Stimulated activated naive CD4-positive, alpha-beta T cell (primary cell): ENCODE results near the gene RNASE4.
"Not testable (repeated sequence)": the region's sequence is repeated elsewhere in the genome, so short reads cannot be mapped to it uniquely, and the experiment has no call there.

ENCODE experiments used
- DNase-seq, 6 experiments: peaks; one replicate each; lab custom pipeline; 2025; lab: John Stamatoyannopoulos, UW

Gene RNASE4

DNA sequence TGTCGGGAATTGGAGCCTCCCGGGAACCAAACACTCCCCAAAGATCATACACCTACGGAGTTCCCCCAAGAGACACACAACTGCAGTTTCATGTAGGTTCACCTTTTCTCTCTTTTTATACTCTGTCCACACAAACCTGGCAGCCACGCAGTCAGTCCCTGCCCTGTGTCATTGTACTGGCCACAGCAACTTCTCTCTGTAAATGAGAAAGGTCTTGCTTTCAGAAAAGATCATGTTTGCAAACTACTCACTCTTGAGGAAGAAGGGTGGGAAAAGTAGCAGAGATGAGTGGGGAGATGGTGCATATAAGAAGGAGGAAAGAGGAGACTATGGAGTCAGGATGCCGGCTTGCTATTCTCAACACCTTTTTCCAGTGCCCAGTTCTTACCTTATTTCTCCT lies 14.6 kb downstream of the RNASE4 start:
- no peak for DNase-seq

DNA sequence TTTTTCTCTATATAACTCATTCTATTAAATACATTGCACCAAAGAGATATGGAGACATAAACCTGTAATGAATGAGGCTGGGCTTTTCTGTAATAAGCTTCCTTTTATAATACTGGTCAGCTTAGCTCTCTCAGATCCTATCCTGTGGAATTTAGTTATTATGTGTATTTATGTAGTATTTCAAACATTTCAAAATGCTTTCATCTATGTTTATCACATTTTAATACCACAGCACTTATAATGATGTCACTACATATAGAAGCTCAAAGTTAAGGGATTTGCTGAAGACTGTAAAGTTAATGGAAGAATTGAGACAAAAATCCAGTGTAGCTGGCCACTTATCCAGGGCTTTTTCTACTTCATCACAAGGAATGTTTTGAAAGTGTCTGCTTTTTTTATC lies 15.6 kb downstream of the RNASE4 start:
- no peak for DNase-seq

DNA sequence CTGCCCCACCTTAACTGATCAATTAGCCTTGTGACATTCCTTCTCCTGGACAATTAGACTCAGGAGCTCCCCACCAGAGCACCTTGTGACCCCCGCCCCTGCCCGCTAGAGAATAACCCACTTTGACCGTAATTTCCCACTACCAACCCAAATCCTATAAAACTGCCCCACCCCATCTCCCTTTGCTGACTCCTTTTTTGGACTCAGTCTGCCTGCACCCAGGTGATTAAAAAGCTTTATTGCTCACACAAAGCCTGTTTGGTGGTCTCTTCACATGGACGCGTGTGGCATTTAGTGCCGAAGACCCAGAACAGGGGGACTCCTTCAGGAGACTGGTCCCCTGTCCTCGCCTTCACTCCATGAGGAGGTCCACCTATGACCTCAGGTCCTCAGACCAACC lies 16.6 kb downstream of the RNASE4 start:
- not testable (repeated sequence) for DNase-seq

DNA sequence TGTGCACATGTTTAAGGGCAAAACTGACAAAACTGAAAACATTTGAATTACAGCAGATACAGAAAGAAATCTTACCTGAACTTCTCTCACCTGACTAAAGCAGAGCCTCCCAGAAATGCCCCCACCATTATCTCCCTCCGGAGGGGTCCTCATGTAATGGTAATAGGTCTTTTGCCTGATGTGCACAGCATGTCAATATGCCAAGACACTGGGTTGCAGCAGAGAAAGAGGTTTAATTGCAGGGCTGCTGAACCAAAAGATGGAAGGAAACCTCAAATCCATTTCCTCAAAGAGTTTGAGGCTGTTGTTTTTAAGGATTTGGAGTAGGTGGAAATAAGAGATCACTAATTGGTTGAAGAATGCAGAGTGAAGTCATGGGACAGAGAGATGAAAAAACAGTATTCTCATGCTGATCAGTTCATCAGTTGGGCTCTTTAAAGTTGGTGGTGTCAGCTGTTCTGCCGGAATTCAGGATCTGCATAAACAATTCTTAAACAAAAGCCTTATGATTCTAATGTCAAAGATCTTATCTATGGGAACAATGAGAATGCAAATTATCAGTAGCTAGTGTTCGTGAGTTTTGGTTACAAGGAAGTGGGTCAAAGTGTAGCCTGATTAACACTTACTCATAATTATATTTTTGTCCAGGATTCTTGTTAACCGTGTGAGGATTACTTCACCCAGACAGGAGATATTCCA lies 22.4 kb downstream of the RNASE4 start:
- no peak for DNase-seq

DNA sequence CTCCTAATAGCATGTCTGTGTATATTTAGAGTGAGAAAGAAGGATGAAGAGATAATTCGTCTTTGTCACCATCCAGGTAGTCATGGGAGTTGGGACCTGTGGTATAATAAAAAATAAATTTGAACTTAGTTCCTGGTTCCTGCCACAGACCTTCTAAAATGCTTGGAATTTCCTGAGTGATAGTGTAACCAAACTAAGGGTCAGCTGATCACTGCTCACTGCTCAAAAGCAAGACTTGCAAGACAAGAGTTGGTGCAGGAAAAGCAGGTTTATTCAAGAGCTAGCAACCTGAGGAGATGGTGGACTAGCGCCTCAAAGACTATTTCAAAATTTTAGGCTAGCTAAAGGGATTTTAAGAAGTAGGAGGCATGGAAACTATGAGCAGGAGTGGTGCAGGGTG lies 23.3 kb downstream of the RNASE4 start:
- no peak for DNase-seq

DNA sequence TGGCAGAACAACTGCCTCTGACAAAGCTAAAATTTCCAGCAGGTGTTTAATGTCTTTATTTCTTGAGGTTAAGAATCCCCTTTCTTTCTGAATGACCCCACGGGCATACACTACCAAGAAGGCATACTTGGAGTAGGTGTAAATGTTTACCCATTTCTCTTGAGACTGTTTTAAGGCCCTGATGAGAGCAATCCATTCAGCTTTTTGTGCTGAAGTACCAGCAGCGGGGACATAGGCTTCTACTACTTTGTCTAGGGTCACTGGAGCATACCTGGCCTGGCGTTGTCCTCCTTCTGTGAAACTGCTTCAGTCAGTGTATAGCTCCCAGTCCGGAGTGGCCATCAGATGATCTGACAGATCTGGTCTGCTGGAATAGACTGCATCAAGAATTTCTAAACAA lies 26.9 kb downstream of the RNASE4 start:
- DNase-seq = no peak

DNA sequence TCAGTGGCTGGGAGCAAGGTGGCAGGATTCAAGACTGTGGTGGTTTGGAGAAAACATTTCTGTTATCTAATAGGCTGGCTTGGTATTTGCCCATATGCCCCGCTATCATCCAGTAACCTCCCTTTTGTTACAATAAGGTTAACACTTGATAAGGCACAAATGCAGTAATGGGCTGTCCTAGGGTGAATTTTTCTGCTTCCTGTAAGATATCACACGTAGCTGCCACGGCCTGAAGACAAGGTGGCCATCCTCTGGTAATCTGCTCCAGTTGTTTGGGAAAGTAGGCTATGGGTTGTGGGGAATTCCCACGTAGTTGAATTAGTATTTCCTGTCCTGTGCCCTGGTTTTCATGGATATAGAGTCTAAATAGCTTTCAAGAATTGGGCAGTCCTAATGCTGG lies 27.3 kb downstream of the RNASE4 start:
- no peak for DNase-seq

DNA sequence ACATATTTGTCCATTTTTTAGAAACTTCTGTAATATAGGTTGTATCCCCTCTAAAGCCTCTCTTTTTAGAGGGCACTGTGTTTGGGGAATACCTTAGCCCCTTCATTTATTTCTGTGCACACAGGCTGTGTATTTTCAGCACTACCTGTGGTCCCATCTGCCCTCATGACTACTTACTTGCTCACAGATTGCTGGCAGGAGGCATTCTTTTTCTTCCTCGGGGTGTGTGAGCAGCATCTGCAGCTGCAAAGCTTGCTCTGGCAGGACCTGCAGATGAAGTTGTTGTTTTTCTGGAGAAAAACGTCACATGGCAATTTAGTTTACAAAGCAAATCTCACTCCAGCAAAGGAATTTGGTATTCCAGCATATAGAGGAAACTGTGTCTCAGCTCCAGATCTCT lies 28.5 kb downstream of the RNASE4 start:
- DNase-seq = no peak

DNA sequence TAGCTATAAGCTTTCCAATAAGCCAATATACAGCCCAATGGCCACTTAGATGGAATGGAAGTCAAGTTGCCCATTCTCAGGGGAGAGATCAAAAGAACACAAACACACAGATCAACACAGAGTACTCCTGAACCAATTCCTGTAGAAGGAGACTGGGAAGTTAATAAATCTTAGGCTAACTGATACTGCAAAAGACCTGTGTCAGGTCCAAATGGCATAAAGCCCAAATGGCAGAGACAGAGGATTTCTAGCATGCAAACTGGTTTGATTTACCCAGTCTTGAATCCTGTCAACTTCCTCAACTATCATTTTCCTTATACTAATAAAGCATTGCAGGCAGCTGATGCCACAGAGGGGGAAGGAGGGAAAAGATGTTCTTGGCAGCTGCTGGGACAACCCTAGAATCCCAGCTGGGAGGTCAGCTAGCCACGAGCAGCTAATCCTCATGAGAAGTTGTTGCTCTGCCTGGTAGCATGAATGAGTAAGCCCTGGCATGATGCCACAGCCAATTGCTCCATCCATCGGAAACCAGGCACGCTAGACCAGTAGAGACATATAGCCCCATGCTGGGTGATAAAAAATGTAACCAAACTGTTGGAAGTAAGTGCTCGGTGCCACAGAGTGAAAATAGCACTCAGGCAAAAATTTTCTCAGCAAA lies 30.4 kb downstream of the RNASE4 start:
- DNase-seq = no peak

DNA sequence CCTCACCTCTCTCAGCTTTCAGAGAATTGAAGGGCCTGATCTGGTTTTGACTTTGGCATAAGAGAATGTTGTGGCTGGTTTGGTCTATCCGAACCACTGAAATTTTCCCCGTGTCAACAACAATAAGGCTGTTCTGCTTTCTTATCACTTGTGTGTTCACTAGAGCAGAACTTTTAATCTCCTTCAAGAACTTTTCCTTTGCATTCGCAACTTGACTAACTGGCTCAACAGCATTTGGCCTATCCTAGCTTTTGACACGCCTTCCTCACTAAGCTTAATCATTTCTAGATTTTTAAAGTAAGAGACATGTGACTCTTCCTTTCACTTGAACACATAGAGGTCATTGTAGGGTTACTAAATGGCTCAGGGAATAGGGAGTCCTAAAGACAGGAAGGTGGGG lies 35.4 kb downstream of the RNASE4 start:
- DNase-seq = no peak

DNA sequence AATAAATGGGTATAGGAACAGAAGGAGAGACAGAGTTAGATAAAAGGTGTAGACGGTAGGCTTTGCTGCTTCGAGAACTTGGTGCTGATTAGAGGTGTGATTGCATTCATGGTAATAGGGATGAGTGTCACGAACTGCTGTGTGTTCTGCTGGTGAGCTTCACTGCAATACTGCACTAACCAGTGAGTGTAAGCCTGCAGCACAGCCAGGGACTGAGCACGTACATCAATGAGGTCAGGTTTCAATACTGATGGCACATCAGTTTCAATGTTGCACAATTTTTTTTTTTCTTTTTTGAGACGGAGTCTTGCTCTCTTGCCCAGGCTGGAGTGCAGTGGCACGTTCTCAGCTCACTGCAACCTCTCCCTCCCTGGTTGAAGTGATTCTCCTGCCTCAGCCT lies 36.4 kb downstream of the RNASE4 start:
- DNase-seq = no peak

DNA sequence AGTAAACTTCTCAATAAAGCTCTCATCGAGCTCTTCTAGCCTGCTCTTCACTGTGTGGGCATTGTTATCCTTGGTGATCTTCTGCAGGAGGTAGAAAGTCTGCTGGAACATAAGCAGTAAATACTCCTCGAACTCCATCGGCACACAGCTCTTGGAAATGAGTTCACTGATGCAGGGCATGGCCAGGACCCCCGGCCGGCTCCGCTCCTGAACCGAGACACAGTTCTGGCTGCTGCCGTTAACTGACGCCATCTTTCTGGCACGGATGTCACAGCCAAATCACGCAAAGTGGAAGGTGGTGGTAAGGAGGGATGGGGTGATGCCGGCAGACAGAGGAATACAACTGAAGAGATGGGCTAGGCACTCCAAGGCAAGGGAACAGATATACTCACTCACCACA lies 37.7 kb downstream of the RNASE4 start:
- no peak for DNase-seq

DNA sequence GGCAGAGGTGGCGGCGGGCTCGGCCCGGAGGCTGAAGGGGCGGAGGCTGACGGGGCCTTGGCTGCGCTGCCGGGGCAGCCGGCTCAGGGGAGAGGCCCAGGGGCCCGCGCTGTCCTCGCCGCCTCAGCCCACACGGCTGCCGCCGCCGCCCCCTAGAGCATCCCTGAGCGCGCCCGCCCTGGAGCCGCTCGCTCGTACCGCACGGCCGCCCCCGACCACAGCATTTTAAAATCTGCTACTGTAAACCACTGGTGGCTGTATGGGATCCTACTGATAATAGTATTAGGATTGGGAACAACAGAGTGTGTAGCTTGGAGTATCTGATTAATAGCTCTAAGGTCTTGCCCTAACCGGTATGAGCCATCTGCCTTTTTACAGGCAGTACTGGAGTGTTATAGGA lies 39.1 kb downstream of the RNASE4 start:
- no peak for DNase-seq

DNA sequence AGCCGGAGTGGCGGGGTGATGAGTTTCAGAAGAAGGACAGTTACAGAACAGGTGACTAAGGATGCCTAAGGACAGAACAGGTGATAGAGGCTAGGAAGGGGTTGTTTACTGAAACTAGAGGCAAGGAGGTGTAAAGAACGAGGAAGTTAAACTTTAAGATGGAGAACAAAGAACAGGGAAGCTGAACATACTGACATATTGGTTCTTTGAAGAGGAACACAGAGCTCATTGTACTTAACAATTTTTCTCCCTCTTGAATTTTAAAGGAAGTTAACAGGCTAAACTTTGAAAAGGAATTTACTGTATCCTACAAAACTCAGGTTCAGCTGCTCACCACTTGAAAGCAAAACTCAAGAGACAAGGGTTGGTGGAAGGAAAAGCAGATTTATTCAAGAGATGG lies 41.8 kb downstream of the RNASE4 start:
- not testable (repeated sequence) for DNase-seq

DNA sequence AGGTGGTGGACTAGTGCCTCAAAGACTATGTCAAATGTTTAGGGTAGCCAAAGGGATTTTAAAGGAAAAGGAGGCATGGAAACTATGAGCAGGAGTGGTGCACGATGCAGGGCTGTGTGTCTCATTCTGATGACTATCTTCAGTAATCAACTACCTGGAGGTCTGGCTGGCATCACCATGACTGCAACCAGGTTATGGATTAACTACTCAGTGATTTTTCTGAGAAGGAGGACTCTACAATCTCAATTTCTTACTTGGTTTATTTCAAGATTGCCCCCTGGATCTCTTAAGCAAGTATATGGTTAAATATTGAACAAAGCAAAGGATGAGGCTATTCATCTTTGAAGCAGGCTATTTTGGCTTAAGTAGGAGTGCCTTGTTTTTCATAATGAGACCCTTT lies 42.2 kb downstream of the RNASE4 start:
- no peak for DNase-seq

DNA sequence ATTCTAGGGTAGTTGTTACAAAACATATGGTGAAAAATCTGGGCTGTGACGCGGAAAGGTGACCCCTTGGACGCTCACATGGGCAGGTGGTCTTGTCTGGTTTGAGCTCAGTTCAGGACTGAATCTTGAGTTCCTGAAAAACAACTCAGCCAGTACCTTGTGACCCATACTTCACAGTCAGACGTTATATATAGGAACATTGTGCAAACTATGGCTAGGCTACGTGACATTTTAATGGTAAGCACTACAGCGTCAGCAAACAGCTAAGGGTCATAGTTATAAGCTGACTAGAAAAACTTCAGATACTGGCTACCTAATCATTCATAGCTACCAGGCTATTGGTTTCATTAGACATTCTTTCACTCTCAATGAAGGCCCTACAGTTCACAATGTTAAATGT lies 46.5 kb downstream of the RNASE4 start:
- no peak for DNase-seq

DNA sequence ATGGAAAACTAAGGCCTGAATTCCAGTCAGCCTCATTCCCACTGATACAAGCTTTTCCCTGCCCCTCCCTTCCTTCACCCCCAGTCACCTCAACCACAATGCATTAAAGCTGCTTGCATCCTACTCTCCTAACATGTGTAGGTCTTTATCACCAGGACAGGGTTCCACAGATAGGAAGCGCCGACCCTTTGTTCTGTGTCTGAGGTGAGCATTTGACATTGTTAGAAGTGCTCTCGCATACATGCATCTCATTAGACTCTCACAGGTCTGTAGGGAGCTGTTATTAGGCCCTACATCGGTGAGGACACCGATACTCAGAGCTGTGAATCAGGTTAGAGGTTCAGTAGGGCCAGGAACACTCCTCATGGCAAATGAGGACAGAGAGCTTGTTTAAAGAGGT lies 48.1 kb downstream of the RNASE4 start:
- DNase-seq = no peak

DNA sequence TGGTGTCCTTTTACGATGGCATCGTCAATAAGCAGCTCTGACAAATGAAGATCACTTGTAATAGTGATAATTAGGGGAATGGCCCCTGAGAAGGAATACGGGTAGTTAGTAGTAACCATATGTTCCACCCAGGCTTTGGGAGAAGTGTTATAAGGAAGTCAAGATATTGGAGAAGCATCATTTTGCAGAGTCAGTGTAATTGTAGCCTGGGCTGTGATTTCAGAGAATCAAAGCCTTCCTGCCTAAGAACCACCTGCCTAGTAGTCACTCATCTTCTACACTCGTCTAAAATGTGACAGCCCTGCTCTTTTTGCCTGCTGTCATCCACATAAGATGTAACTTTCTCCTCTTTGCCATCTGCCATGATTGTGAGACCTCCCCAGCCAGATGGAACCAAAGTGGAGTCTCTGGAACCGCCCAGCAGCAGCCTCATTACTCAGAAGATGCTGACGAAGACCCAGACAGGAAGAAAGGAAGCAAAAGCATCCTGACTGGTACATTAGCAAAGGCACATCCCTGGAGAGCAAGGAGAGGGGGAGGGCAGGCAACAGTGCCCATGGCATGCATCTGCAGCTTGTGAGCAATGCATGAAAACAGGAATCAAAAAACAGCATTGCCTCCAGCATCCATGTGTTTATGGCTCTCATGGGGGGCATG lies 48.7 kb downstream of the RNASE4 start:
- DNase-seq = no peak

DNA sequence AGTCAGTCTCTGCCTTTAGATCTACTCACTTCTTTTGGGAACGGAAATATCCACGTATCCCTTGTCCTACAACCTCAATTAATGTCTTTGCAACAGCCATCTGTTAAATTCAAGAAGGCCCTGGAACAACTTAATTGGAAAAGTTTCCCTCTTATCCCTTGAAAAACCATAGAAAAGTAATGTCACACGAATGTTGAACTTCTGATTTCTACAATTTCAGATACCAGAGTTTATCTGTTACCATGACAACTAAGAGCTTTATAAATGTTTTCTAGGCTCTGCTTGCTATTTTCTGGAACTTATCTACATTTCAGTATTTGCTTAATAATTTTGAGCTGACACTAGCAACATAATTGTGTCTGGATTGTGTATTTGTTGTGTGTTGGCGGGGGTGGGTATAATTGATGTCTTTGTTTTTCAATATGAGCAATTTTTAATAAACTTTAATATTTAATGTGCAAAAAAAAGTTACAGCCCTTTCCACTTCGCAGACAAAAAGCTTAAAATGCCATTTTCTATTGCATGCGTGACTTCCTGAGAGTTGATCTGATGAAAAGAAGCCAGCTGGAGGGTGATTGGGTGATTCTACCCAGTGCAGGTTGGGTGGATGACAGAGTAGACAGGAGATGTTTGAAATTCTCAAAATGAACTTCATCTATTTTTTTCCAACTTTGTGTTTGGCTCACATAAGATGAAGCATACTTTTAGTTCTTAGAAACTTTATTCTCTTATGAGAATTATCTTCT lies 49.5 kb downstream of the RNASE4 start:
- DNase-seq = no peak

DNA sequence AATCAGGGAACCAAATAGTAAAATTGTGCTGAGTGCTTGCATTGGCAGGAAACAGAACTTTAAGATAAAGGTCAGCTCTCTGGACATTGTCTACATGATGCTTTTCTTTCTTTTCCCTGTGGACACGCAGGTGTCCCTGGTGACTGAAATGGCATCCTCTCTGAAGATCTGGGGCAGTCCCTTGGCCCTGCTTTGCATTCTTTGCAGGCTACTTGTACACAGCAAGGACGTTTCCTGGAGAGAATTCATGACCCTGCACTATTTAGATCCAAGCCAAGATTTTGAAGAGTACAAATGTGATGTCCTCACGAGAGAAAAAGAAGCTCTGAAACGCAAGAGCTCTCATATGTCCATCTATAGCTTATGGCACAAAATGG lies 50.1 kb downstream of the RNASE4 start:
- no peak for DNase-seq

DNA sequence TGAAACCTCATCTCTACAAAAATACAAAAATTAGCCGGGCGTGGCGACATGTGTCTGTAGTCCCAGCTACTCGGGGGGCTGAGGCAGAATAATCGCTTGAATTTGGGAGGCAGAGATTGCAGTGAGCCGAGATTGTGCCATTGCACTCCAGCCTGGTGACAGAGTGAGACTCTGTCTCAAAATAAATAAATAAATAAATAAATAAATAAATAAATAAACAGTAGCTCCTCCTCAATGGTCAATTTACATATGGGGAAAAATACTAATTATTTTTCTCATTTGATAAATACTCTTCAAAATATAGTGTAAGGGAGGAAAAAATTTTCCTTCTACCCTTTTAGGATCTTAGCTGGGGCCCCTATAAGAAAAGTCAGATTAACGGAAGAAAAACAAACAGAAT lies 53.9 kb downstream of the RNASE4 start:
- DNase-seq = not testable (repeated sequence)

DNA sequence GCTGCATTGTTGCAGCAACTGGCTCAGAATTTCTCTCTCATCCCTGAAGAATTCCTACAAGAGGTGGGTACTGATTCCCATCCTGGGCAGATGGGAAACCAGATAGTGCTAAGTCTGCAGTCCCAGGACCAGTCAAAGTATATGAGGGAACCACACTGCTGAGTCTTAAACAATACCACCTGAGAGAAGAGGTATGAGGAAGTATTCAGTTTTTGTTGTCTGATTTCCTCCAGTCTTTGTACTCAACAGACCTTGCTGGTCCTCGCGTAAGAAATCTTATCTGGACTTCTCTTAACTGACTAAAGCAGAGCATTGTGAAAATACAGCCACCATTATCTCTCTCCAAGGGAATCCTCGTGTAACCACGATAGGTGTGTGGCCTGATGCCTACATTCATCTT lies 57.8 kb downstream of the RNASE4 start:
- no peak for DNase-seq

DNA sequence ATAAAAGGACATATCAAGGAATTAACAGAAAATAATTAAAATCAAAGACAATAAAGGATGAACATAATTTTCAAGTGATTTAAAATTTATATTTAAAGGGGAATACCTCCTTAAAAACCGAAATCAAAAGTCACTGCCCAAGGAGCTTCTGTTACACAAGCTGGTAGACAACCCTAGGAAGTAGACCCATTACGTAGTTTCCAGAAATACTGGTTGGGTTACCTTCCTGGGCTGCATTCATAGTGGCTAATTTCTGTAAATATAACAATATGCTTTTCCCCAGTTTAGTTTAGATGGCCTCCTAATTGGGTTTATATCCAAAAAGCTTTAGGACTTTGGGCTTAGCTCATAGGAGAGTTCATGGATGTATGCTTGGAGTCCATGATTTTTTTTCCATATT lies 59.2 kb downstream of the RNASE4 start:
- no peak for DNase-seq
